Ascending aorta (tissue), 2 donors: ENCODE results near the gene TSPEAR. TPM values are rescaled to one million over a fixed set of nuclear protein-coding genes. Genes with fewer than 3 reads are reported as not detected.

Experiments used
- DNase-seq, 2 donors: peaks; one replicate each; pipeline ENCODE4 v3.0.0-alpha.2; 2019; ENCODE audit warnings: low spot score in 2 of 2
- H3K27ac ChIP-seq, 2 donors: fragments of 200-600 bp; sonication (generic); one replicate each; pipeline ENCODE4 v1.5.1; 2016 to 2017; ENCODE audit warnings: mild to moderate bottlenecking in 1 of 2
- H3K27me3 ChIP-seq: fragments of 200-600 bp; sonication (generic); one replicate; pipeline ENCODE4 v1.5.1; 2017
- H3K36me3 ChIP-seq, 2 donors: fragments of 200-600 bp; sonication (generic); one replicate each; pipeline ENCODE4 v1.5.1; 2016
- H3K4me1 ChIP-seq, 2 donors: fragments of 200-600 bp; sonication (generic); one replicate each; pipeline ENCODE4 v1.5.1; 2016 to 2017; ENCODE audit warnings: mild to moderate bottlenecking in 1 of 2
- H3K4me3 ChIP-seq, 2 donors: fragments of 200-600 bp; sonication (generic); one replicate each; pipeline ENCODE4 v1.5.1; 2016 to 2017; ENCODE audit warnings: mild to moderate bottlenecking in 1 of 2
- H3K9me3 ChIP-seq, 2 donors: fragments of 200-600 bp; sonication (generic); one replicate each; pipeline ENCODE4 v1.5.1; 2016
- intact Hi-C: fragments of 100-400 bp; cut with DNase I; formaldehyde crosslinking; loops from one replicate; pipeline ENCODE4 v1.15.1; 2023
- total RNA-seq: library from RNA; depleted of rRNA; stranded (reverse); fragments of >200 nt; gene quantifications from one replicate; pipeline ENCODE4 v1.1.0, GENCODE V29; 2016
- TF ChIP-seq, protein P1 (sequence below), 3 experiments: fragments of 200-600 bp in 2 of 3; fragments of 450-650 bp in 1 of 3; sonication (generic) in 2 of 3; IDR thresholded peaks; one replicate each; pipeline ENCODE4 v1.5.1; 2016 to 2019; ENCODE audit warnings: antibody characterized with exemption in 3 of 3, mild to moderate bottlenecking in 1 of 3, moderate library complexity in 1 of 3

The TSPEAR gene
- total RNA-seq, 1 donor from 2014 or later, result not detected

DNA sequence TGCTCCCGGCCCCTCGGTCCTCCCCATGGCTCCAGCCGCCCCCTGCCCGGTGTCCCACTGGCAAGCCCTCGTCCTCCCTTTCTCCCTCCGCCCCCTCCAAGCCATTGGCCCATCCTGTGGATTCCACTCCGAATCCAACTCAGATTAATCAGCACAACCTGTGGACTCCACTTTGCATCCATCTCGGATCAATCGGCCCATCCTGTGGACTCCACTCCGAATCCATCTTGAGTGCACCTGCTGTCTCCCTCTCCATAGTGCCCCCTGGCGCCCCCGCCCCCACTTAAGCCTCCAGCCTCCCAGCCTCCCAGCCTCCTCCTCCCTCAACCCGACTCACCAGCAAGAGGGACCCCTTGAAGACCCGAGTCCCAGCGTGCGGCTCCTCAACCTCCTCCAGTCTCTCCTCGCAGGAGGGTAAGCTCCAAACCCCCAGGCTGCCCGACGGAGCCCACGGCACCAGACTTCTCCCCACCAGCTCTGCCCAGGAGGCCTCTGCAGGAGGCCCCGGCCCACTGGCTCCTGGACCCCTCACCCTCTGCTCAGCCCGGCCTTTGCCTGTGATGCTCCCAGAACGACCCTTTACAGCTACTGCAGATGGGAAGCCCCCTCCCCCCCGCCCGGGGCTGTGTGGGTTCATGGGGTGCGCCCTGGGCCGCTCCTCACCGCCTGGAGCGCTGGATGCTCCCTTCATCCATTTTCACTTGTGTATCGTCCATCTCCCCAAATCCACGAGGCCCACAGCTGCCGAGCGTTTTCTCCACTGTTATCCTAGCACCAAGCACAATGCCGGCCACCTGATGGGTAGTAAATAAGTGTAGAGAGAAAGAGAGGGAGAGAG, 40.6 kb upstream of the TSPEAR start:
- Histone ChIP-seq H3K4me1 (no peaks in the 10 kb centered on the region), H3K9me3 (peaks cover 0 to 5% of the 10 kb centered on the region in 2 donors), H3K36me3 (no peaks in the 10 kb centered on the region), H3K4me3 (no peak overlapping the region), H3K27ac (no peak overlapping the region), H3K27me3 (no peaks in the 10 kb centered on the region)
- intact Hi-C loops, result no loop called here
- no peak for DNase-seq
- TF ChIP-seq, protein P1, sequence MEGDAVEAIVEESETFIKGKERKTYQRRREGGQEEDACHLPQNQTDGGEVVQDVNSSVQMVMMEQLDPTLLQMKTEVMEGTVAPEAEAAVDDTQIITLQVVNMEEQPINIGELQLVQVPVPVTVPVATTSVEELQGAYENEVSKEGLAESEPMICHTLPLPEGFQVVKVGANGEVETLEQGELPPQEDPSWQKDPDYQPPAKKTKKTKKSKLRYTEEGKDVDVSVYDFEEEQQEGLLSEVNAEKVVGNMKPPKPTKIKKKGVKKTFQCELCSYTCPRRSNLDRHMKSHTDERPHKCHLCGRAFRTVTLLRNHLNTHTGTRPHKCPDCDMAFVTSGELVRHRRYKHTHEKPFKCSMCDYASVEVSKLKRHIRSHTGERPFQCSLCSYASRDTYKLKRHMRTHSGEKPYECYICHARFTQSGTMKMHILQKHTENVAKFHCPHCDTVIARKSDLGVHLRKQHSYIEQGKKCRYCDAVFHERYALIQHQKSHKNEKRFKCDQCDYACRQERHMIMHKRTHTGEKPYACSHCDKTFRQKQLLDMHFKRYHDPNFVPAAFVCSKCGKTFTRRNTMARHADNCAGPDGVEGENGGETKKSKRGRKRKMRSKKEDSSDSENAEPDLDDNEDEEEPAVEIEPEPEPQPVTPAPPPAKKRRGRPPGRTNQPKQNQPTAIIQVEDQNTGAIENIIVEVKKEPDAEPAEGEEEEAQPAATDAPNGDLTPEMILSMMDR (IDR thresholded peaks at IDR 0.05), result no peak

DNA sequence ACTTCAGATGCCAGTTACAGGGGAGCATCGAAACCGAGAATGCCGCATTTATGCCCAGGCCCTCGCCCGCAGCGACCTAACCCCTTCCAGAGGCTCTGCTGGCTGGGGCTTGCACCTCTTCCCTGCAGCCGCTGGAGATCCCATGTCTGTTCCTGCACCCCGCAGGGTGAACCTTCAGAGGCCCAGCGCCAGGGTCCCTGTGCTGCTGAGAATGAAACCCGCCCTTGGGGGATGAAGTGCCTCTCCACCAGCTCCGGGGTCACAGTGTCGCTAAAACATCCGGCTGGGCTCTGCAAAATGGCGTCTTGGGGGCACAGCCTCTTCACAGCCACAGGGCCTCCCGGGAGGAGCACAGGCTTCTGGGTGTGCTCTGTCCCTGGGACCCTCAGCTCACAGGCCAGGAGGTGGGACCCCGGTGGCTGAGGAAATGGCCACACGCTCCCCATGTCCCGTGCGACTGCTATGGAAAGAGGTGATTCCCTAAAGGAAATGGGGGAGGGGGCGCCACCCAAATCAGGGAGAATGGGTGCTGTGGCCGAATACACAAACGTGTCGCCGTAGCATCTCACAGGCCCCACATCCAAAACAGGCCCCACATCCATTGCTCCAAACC, 39.9 kb upstream of the TSPEAR start:
- TF ChIP-seq, protein P1 (IDR thresholded peaks at IDR 0.05), result no peak
- no peak overlapping the region for H3K4me3 ChIP-seq
- no peak overlapping the region for H3K27ac ChIP-seq
- H3K9me3 ChIP-seq, result peaks cover 0 to 5% of the 10 kb centered on the region in 2 donors
- intact Hi-C loops, result no loop called here
- DNase-seq, result no peak
- H3K36me3 ChIP-seq, result no peaks in the 10 kb centered on the region
- H3K27me3 ChIP-seq, result no peaks in the 10 kb centered on the region
- H3K4me1 ChIP-seq, result no peaks in the 10 kb centered on the region

DNA sequence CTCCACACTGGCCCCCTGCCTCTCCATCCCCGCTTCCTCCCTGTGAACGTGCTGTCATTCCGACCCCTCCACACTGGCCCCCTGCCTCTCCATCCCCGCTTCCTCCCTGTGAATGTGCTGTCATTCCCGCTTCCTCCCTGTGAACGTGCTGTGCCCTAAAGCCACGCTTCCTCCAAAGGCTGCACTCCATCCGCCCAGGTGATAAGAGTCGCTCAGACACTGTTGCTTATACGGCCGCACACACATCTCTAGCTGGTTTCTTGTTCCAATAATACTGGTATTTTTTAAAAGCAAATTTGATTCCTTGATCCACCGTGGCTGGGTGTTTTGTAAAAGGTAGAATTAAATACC, 39.3 kb upstream of the TSPEAR start:
- intact Hi-C loops, result no loop called here
- Histone ChIP-seq H3K27me3 (no peaks in the 10 kb centered on the region), H3K27ac (no peak overlapping the region), H3K36me3 (no peaks in the 10 kb centered on the region), H3K4me3 (no peak overlapping the region), H3K9me3 (peaks cover 0 to 5% of the 10 kb centered on the region in 2 donors), H3K4me1 (no peaks in the 10 kb centered on the region)
- DNase-seq, result no peak
- TF ChIP-seq, protein P1 (IDR thresholded peaks at IDR 0.05), result no peak

DNA sequence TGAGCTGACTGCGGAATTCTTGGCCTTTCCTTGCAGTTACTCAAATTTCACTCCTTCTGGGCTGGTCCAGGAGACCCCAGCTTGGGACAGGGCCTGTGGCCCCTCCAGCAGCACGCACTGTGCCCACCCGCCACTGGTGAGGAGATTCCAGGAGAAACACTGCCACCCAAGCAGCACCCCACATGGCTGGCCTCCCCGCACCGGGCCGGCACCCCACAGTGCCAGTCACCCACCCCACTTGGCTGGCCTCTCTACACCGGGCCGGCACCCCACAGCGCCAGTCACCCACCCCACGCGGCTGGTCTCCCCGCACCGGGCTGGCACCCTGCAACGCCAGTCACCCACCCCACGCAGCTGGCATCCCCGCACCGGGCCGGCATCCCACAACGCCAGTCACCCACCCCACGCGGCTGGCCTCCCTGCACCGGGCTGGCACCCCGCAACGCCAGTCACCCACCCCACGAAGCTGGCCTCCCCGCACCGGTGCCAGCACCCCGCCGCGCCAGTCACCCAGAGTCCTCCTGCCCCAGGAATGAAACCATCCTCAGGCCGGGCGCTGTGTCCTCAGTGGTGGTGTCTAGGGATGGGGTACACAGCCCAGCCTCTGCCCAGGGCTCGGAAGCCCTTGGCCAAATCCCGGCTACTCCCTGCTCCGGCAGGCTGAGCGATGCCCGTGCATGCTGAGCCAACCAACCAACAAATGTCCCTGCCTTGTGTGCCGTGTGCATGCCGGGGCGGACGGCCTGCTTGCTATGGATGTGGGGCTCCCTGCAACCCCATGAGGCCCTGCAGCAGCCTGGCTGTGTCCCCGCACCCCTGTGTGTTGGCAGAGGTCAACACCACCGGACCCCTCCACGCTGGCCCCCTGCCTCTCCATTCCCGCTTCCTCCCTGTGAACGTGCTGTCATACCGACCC, 38.6 kb upstream of the TSPEAR start:
- no peak overlapping the region for H3K27ac ChIP-seq
- TF ChIP-seq, protein P1 (IDR thresholded peaks at IDR 0.05), result no peak
- no peaks in the 10 kb centered on the region for H3K27me3 ChIP-seq
- DNase-seq, result no peak
- intact Hi-C loops, result no loop called here
- H3K9me3 ChIP-seq, result peaks cover 0 to 5% of the 10 kb centered on the region in 2 donors
- H3K4me1 ChIP-seq, result no peaks in the 10 kb centered on the region
- H3K4me3 ChIP-seq, result no peak overlapping the region
- no peaks in the 10 kb centered on the region for H3K36me3 ChIP-seq

DNA sequence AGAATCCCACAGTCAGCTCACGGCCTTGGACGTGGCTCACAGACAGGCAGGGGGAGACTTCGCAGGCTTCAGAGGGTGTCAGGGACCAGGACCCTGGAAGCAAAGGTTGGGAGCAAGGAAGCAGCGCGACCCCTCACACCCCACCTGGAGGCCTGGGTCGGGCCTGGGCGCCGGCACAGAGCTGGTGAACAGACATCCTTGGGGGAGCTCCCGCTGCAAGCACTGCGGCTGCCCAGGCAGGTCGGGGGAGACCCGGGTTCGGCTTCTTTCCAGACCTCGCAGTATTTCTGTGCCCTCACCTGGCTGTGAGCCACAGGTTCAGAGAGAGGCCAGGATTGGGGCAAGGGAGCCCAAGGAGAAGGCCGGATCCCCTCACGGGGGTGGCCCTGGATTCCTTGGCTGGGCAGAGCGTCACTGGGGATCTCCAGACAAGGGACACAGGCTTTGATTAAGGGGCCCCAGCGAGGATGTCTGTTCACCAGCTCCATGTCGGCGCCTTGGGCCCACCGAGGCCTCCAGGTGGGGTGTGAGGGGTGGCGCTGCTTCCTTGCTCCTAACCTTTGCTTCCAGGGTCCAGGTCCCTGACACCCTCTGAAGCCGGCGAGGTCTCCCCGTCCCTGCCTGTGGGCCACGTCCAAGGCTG, 37.9 kb upstream of the TSPEAR start:
- DNase-seq, result no peak
- no peak overlapping the region for H3K27ac ChIP-seq
- TF ChIP-seq, protein P1 (IDR thresholded peaks at IDR 0.05), result no peak
- no peaks in the 10 kb centered on the region for H3K27me3 ChIP-seq
- H3K36me3 ChIP-seq, result no peaks in the 10 kb centered on the region
- intact Hi-C loops, result no loop called here
- H3K9me3 ChIP-seq, result no peaks in the 10 kb centered on the region
- no peak overlapping the region for H3K4me3 ChIP-seq
- H3K4me1 ChIP-seq, result no peaks in the 10 kb centered on the region
